Epidermal melanocyte (primary cell): ENCODE measurements around the gene GRIK3.

Experiments
- DNase-seq: peaks from one replicate; pipeline ENCODE4 v3.0.0; 2011; ENCODE audit warnings: low spot score; ENCODE audit not compliant: insufficient read length

GRIK3 gene

GRCh38 chr1:37016121-37016520, 18.2 kb downstream of the GRIK3 start:
- no peak for DNase-seq

GRCh38 chr1:37015713-37016112, 18.6 kb downstream of the GRIK3 start:
- no peak for DNase-seq

GRCh38 chr1:37012226-37012625, 22.1 kb downstream of the GRIK3 start:
- no peak for DNase-seq

- no peak for DNase-seq
Measured at GRCh38 chr1:37010011-37010410, 24.3 kb downstream of the GRIK3 start.

- no peak for DNase-seq
Measured at GRCh38 chr1:37009521-37009920, 24.8 kb downstream of the GRIK3 start.

- DNase-seq: no peak
Measured at GRCh38 chr1:37006132-37006868, 28.0 kb downstream of the GRIK3 start.

GRCh38 chr1:37002898-37003297, 31.4 kb downstream of the GRIK3 start:
- no peak for DNase-seq

- DNase-seq: no peak
Measured at GRCh38 chr1:37001703-37002102, 32.6 kb downstream of the GRIK3 start.

GRCh38 chr1:36996106-36996505, 38.2 kb downstream of the GRIK3 start:
- no peak for DNase-seq

- DNase-seq: no peak
Measured at GRCh38 chr1:36994868-36995267, 39.4 kb downstream of the GRIK3 start.

GRCh38 chr1:36994294-36994693, 40.0 kb downstream of the GRIK3 start:
- no peak for DNase-seq

GRCh38 chr1:36992139-36992943, 42.0 kb downstream of the GRIK3 start:
- no peak for DNase-seq

- DNase-seq: no peak
Measured at GRCh38 chr1:36991551-36991950, 42.8 kb downstream of the GRIK3 start.

GRCh38 chr1:36990928-36991327, 43.4 kb downstream of the GRIK3 start:
- DNase-seq: no peak

- no peak for DNase-seq
Measured at GRCh38 chr1:36989241-36989640, 45.1 kb downstream of the GRIK3 start.

GRCh38 chr1:36988741-36989193, 45.5 kb downstream of the GRIK3 start:
- DNase-seq: no peak

GRCh38 chr1:36988321-36988720, 46.0 kb downstream of the GRIK3 start:
- no peak for DNase-seq

- DNase-seq: no peak
Measured at GRCh38 chr1:36987276-36987675, 47.0 kb downstream of the GRIK3 start.

GRCh38 chr1:36986241-36986985, 47.9 kb downstream of the GRIK3 start:
- no peak for DNase-seq

GRCh38 chr1:36984675-36985074, 49.6 kb downstream of the GRIK3 start:
- no peak for DNase-seq

GRCh38 chr1:36984026-36984425, 50.3 kb downstream of the GRIK3 start:
- DNase-seq: no peak

GRCh38 chr1:36982709-36983108, 51.6 kb downstream of the GRIK3 start:
- DNase-seq: no peak
